Nephron progenitor cell (in vitro differentiated cells): ENCODE measurements around the gene TRIM8.

Experiments
- DNase-seq: peaks from one replicate; pipeline ENCODE4 v3.0.0; 2021
- H3K27ac Mint-ChIP-seq: 2 replicates; pipeline ENCODE4 v1.8.0; 2021; ENCODE audit warnings: mild to moderate bottlenecking, moderate library complexity, mixed read lengths
- H3K27me3 Mint-ChIP-seq: 2 replicates; pipeline ENCODE4 v1.8.0; 2021; ENCODE audit warnings: mild to moderate bottlenecking, low read depth, mixed read lengths; ENCODE audit not compliant: poor library complexity
- H3K36me3 Mint-ChIP-seq: 2 replicates; pipeline ENCODE4 v1.8.0; 2021; ENCODE audit warnings: low read depth, mixed read lengths
- H3K4me1 Mint-ChIP-seq: 2 replicates; pipeline ENCODE4 v1.8.0; 2021; ENCODE audit warnings: mixed read lengths
- H3K4me3 Mint-ChIP-seq: 2 replicates; pipeline ENCODE4 v1.8.0; 2021; ENCODE audit warnings: mild to moderate bottlenecking, moderate library complexity, mixed read lengths
- H3K9me3 Mint-ChIP-seq: 2 replicates; pipeline ENCODE4 v1.8.0; 2021; ENCODE audit warnings: mild to moderate bottlenecking, moderate library complexity, mixed read lengths
- TF ChIP-seq, protein P1 (sequence below): fragments of 200-600 bp; sonication (generic); IDR thresholded peaks from 2 replicates; pipeline ENCODE4 v1.5.0; 2021; ENCODE audit warnings: antibody characterized with exemption

The TRIM8 gene, protein sequence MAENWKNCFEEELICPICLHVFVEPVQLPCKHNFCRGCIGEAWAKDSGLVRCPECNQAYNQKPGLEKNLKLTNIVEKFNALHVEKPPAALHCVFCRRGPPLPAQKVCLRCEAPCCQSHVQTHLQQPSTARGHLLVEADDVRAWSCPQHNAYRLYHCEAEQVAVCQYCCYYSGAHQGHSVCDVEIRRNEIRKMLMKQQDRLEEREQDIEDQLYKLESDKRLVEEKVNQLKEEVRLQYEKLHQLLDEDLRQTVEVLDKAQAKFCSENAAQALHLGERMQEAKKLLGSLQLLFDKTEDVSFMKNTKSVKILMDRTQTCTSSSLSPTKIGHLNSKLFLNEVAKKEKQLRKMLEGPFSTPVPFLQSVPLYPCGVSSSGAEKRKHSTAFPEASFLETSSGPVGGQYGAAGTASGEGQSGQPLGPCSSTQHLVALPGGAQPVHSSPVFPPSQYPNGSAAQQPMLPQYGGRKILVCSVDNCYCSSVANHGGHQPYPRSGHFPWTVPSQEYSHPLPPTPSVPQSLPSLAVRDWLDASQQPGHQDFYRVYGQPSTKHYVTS

DNA sequence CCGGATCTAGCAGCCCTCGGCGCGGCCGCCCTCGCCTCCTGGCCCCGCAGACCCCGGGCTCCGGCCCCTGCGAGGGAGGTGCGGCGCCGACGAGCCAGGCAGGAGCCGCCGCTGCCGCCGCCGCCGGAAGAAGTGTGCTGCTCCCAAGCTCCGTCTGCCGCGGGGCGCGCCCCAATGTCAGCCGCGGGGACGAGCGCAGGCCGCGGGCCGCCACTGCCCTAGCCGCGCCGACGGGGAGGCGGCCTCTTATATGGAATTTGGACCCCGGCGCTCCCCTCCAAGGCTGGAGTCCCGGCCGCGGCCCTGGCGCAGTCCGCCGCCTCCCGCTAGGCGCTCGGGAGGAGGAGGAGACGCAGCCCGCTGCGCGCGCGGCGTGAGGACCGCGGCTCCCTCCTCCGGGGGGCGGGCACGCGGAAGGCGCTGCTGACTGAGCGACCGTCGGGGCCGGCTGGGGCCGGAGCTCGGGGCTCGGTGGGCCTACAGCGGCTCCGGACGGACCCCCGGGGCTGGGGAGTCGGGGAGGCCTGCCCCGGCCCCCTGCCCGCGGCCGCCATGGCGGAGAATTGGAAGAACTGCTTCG, at the start of gene TRIM8:
TRIM8 (plus strand) TSS at position 414 of the 580 bp plus-strand sequence; CDS start at position 553, 139 bp downstream.
- peaks cover 3% of the 10 kb centered on the region for H3K27me3 Mint-ChIP-seq
- TF ChIP-seq, protein P1, sequence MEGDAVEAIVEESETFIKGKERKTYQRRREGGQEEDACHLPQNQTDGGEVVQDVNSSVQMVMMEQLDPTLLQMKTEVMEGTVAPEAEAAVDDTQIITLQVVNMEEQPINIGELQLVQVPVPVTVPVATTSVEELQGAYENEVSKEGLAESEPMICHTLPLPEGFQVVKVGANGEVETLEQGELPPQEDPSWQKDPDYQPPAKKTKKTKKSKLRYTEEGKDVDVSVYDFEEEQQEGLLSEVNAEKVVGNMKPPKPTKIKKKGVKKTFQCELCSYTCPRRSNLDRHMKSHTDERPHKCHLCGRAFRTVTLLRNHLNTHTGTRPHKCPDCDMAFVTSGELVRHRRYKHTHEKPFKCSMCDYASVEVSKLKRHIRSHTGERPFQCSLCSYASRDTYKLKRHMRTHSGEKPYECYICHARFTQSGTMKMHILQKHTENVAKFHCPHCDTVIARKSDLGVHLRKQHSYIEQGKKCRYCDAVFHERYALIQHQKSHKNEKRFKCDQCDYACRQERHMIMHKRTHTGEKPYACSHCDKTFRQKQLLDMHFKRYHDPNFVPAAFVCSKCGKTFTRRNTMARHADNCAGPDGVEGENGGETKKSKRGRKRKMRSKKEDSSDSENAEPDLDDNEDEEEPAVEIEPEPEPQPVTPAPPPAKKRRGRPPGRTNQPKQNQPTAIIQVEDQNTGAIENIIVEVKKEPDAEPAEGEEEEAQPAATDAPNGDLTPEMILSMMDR = no peak
- H3K4me3 Mint-ChIP-seq = peak within 1 kb of the TSS; percentile 95
- peak; percentile 66 for DNase-seq
- H3K9me3 Mint-ChIP-seq = no peaks in the 10 kb centered on the region
- H3K36me3 Mint-ChIP-seq = no peaks in the 10 kb centered on the region
- H3K27ac Mint-ChIP-seq = peak within 1 kb of the TSS; percentile 97
- H3K4me1 Mint-ChIP-seq = peaks cover 58% of the 10 kb centered on the region

DNA sequence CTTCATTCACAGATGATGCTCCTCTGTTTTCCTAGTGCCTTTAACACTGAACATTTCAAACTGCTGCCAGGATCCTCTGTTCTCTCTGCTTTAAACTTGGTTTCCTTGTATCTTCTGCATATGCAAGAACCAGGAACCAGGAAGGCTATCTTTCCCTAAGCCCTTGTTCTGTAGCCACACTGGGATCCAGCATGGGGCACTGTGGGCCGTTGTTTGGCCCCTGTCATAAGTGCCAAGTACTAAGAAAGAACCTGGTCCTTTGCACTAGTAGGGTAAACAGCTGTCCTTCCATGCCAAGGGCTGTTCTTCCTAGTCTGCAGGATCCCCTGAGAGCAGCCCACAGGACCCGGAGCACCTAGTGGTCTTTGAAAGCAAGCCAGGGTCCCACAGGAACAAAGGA, 49.0 kb upstream of the TRIM8 start:
- Mint-ChIP-seq H3K9me3 (no peaks in the 10 kb centered on the region), H3K4me1 (peaks cover 54% of the 10 kb centered on the region), H3K27me3 (no peaks in the 10 kb centered on the region), H3K27ac (no peak overlapping the region), H3K4me3 (no peak overlapping the region), H3K36me3 (peaks cover 29% of the 10 kb centered on the region)
- TF ChIP-seq, protein P1 = no peak
- no peak for DNase-seq

DNA sequence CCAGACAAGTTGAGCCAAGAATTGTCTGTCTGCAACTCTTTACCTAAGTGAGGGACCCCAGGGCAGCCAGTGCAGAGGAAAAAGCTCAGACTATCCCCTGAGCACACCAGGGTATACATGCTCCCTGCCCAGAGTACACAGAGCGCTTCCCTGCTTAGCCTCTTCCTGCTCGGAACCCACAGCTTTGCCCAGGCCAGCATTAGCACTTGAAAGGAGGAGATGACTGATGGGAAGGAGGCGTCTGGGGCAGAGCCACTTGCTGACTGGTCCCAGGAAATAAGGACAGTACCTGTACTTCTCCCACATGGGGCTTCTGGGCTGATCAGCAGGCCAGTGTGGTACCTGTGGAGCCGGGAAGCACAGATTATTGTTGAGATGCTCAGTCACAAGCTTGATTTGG, 48.4 kb upstream of the TRIM8 start:
- no peak for DNase-seq
- Mint-ChIP-seq H3K9me3 (no peaks in the 10 kb centered on the region), H3K27ac (no peak overlapping the region), H3K4me3 (no peak overlapping the region), H3K27me3 (no peaks in the 10 kb centered on the region), H3K4me1 (peaks cover 60% of the 10 kb centered on the region), H3K36me3 (peaks cover 29% of the 10 kb centered on the region)
- TF ChIP-seq, protein P1 = no peak

DNA sequence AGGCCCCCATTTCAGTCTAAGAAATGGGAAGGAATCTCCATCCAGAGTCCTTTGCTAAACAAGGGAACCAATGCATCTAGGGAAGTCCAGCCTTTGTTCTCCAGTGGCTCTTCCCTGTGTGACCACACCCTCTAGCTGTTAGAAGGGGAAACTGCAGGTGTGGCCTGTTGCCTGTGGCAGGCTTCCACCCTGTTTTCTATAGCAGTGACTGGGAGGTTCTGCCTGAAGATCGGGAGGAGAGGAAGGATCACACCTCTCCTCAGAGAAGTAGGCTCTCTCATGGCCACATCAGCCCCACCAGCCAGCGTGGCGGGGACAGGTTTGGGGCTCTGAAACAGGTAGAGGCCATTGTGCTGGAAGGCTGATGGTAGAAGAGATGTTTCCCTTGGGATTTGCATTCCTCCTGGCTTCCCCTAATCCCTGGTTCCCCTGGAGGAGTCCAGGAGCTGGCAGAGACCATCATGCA, 47.7 kb upstream of the TRIM8 start:
- peaks cover 66% of the 10 kb centered on the region for H3K4me1 Mint-ChIP-seq
- no peaks in the 10 kb centered on the region for H3K27me3 Mint-ChIP-seq
- TF ChIP-seq, protein P1 = peak; percentile 73
- H3K4me3 Mint-ChIP-seq = no peak overlapping the region
- peak overlapping the region; percentile 79 for H3K27ac Mint-ChIP-seq
- H3K36me3 Mint-ChIP-seq = peaks cover 29% of the 10 kb centered on the region
- no peaks in the 10 kb centered on the region for H3K9me3 Mint-ChIP-seq
- DNase-seq = peak; percentile 44

DNA sequence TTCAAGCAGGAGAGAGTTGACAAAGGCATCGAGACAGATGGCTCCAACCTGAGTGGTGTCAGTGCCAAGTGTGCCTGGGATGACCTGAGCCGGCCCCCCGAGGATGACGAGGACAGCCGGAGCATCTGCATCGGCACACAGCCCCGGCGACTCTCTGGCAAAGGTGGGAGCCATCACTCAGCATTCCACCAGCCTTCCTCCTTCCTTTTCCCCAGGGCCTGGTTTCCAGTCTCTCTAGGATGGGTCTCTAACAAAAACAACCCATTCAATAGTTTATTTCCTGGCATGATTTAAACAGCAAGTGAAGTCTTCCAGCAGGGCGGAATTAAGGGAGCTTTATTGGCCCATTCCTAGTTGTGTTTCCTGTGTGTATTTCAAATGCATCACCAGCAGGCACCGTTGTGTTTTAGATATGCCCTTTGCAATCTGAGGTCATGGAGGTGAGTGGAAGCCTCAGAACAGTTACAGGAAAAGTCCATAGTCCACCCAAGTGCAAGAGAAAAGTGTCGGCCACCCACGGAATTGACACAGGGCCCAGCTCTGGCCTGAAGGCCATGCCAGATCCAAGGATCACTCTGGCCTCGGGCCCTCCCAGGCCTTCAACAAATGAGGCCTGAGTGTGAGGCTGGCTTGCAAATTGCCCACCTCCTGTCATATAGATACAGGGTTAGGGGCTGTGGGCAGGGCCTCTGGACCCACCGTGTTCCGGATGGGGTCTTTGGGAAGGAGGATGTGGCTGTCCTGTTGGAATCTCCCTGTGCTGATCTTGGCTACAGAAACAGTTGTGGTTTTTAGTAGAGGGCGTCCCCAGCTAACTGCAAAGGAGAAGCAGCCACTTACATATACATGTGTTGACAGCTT, 46.9 kb upstream of the TRIM8 start:
- Mint-ChIP-seq H3K27ac (no peak overlapping the region), H3K27me3 (no peaks in the 10 kb centered on the region), H3K4me3 (no peak overlapping the region), H3K4me1 (peaks cover 70% of the 10 kb centered on the region), H3K9me3 (no peaks in the 10 kb centered on the region), H3K36me3 (peaks cover 29% of the 10 kb centered on the region)
- TF ChIP-seq, protein P1 = no peak
- no peak for DNase-seq
